A673 (cell line): ENCODE results near the gene PNISR.

Experiments
- EZH2 ChIP-seq: fragments of 200-600 bp; sonication (generic); IDR thresholded peaks from 2 replicates; pipeline ENCODE4 v1.6.1; 2017; ENCODE audit warnings: borderline replicate concordance, low read depth, mild to moderate bottlenecking, mixed read lengths, antibody characterized with exemption, low read length; ENCODE audit not compliant: poor library complexity, severe bottlenecking
- TF ChIP-seq, protein P1 (sequence below): fragments of 300-800, 200-600 bp; sonication (generic); conservative IDR thresholded peaks from 2 replicates; pipeline ENCODE4 v1.5.1; 2017; ENCODE audit warnings: low read depth, mild to moderate bottlenecking, antibody characterized with exemption, low read length, moderate library complexity, mixed read lengths

DNA sequence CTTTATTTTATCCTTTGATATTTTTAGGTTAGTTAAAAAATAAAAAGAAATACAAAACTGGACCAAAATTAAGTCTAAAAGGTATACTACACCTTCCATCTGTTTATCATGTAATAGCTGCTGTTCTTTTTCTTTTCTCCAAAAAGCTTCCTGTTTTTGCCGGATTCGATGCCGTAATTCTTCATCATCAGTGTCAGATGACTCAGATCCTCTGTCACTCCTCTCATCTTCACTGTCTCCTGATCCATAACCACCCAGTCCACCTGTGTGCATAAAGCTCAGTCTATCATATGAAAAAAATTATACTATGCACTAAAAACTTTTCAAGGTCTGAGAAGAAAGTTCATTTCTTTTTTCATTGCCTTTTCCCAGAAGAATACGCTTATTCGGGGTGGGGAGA lies 22.7 kb downstream of the PNISR start:
- TF ChIP-seq, protein P1, sequence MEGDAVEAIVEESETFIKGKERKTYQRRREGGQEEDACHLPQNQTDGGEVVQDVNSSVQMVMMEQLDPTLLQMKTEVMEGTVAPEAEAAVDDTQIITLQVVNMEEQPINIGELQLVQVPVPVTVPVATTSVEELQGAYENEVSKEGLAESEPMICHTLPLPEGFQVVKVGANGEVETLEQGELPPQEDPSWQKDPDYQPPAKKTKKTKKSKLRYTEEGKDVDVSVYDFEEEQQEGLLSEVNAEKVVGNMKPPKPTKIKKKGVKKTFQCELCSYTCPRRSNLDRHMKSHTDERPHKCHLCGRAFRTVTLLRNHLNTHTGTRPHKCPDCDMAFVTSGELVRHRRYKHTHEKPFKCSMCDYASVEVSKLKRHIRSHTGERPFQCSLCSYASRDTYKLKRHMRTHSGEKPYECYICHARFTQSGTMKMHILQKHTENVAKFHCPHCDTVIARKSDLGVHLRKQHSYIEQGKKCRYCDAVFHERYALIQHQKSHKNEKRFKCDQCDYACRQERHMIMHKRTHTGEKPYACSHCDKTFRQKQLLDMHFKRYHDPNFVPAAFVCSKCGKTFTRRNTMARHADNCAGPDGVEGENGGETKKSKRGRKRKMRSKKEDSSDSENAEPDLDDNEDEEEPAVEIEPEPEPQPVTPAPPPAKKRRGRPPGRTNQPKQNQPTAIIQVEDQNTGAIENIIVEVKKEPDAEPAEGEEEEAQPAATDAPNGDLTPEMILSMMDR = no peak
- no peak for TF ChIP-seq EZH2
